SJSA1 (cell line): ENCODE data around the gene PPP2R2C. TPM values are rescaled to one million over a fixed set of nuclear protein-coding genes. Genes with fewer than 3 reads are reported as not detected.

ENCODE experiments used
- DNase-seq, 2 experiments: peaks; one replicate each; pipeline ENCODE4 v3.0.0-alpha.2; 2015 to 2020; ENCODE audit warnings: low spot score in 2 of 2, low read depth in 1 of 2
- H3K27ac ChIP-seq: fragments of 250-450 bp; sonication (Bioruptor Pico); 2 replicates; pipeline ENCODE4 v1.5.1; 2020; ENCODE audit warnings: mild to moderate bottlenecking, moderate library complexity
- H3K27me3 ChIP-seq: fragments of 250-450 bp; sonication (Bioruptor Pico); replicated peaks from 2 replicates; pipeline ENCODE4 v1.5.1; 2020; ENCODE audit warnings: mild to moderate bottlenecking, moderate library complexity
- H3K36me3 ChIP-seq: fragments of 250-450 bp; sonication (Bioruptor Pico); 2 replicates; pipeline ENCODE4 v1.5.1; 2020; ENCODE audit warnings: mild to moderate bottlenecking
- H3K4me1 ChIP-seq: fragments of 250-450 bp; sonication (Bioruptor Pico); replicated peaks from 2 replicates; pipeline ENCODE4 v1.6.1; 2021; ENCODE audit warnings: mild to moderate bottlenecking
- H3K4me3 ChIP-seq: fragments of 250-450 bp; sonication (Bioruptor Pico); 2 replicates; pipeline ENCODE4 v1.5.1; 2020; ENCODE audit warnings: mild to moderate bottlenecking
- H3K9me3 ChIP-seq: fragments of 250-450 bp; sonication (Bioruptor Pico); replicated peaks from 2 replicates; pipeline ENCODE4 v1.5.1; 2020; ENCODE audit warnings: mild to moderate bottlenecking
- total RNA-seq: library from RNA; depleted of rRNA; stranded (reverse); fragments of >200 nt; shearing (Covaris generic); gene quantifications from 2 replicates; pipeline ENCODE4 v1.2.3, GENCODE V29; 2014

Gene PPP2R2C
- total RNA-seq, 1 experiment from 2014 or later = not detected

DNA sequence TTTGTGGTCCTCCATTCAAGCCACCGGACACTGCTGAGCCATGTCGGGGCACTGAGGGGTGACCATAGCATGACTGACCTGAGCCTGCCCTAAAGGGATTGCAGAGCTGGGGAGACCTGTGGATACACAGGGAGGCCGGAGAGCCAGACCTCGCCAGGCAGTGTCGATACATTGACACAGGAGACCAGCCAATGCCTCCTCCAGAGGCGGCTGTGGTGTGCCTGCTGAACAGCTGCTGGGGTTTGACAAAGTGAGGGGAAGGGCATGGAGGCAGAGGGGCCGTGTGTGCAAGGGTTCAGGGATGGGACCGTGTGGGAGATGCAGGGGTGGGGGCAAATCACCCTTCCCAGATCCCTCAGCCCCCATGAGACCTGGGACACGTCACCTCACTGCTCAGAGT is 48.0 kb downstream of the PPP2R2C start:
- Histone ChIP-seq H3K4me1 (no peaks in the 10 kb centered on the region), H3K27ac (no peak overlapping the region), H3K9me3 (no peaks in the 10 kb centered on the region), H3K4me3 (no peak overlapping the region), H3K27me3 (no peaks in the 10 kb centered on the region), H3K36me3 (no peaks in the 10 kb centered on the region)
- DNase-seq = no peak

DNA sequence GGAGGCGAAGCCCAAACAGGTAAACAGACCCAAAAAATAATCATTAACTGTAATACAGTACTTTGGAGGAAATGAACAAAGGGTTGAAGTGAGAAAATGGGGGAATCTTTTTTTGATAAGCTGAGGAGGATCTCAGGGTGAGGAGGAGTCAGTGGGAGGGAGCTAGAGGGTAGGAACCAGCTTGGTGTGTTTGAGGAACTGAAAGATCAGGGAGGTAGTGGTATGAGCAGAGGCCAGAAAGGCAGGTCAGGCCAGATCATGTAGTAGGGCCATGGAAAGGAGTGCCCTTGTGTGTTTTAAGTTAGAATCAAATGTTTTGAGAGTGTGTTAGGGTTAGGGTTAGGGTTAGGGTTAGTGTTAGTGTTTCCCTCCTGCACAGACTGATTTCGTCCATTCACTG is 48.8 kb downstream of the PPP2R2C start:
- Histone ChIP-seq H3K27ac (no peak overlapping the region), H3K4me3 (no peak overlapping the region), H3K9me3 (no peaks in the 10 kb centered on the region), H3K27me3 (no peaks in the 10 kb centered on the region), H3K4me1 (no peaks in the 10 kb centered on the region), H3K36me3 (no peaks in the 10 kb centered on the region)
- DNase-seq = no peak

DNA sequence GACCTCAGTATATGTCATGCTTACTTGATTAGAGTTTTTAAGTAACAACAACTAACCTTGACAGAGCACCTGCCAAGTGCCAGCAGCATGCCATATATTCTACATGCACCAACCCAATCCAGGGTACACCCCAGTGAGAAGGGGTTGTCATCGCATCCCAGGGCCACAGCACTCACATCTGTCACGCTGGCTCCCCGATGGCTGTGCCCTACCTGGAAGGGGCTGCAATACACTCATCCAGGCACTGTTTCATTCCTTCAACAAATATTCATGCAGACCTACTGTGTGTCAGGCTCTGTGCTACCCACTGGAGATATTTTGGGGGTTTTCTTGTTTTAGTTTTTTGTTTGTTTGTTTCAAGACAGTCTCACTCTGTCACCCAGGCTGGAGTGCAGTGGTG is 49.5 kb downstream of the PPP2R2C start:
- DNase-seq = no peak

DNA sequence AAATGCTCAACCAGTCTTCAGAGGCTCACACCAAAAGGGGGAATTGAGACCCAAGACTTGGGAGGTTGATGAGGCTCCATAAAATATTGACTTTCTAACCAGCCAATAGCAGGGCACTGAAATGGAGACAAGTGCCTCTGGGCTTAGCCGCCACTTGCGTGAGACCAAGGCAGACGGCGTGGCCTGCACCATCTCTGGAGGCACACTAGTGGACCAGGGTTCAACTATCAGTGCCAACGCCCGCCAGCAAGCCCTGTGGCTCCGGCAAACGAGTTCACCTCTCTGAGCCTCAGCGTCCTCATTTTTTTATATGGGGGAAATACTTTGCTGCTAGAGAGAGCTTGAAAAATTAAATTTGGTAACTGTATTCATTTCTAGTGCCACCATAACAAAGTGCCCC is 50.3 kb downstream of the PPP2R2C start:
- DNase-seq = no peak
- Histone ChIP-seq H3K4me1 (no peaks in the 10 kb centered on the region), H3K27ac (no peak overlapping the region), H3K9me3 (no peaks in the 10 kb centered on the region), H3K27me3 (no peaks in the 10 kb centered on the region), H3K4me3 (no peak overlapping the region), H3K36me3 (no peaks in the 10 kb centered on the region)

More for the DNA sequence above, 49.5 kb downstream of the PPP2R2C start:
- H3K4me3 ChIP-seq = no peak overlapping the region
- no peaks in the 10 kb centered on the region for H3K4me1 ChIP-seq
- no peak overlapping the region for H3K27ac ChIP-seq
- H3K27me3 ChIP-seq = no peaks in the 10 kb centered on the region
- no peaks in the 10 kb centered on the region for H3K36me3 ChIP-seq
- H3K9me3 ChIP-seq = no peaks in the 10 kb centered on the region

DNA sequence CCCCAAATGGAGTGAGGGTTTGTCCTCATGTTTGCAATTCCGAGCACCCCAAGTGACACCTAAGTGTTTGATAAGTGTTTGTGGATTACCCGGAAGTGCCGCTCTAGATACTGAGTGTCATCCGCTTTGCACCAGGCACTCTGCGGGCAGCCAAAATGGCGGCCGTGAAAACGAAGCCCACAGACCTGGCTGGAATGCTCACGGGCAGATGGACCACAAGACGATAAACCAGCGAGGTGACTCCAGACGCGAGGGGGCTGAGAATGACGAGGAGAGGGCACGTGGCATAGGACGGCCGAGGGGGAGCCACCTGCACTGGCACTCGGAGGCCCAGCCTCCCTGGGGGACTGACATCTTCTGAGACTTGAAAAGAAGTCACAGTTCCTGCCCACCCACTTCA is 51.0 kb downstream of the PPP2R2C start:
- no peaks in the 10 kb centered on the region for H3K4me1 ChIP-seq
- no peak overlapping the region for H3K4me3 ChIP-seq
- DNase-seq = no peak
- no peaks in the 10 kb centered on the region for H3K36me3 ChIP-seq
- no peak overlapping the region for H3K27ac ChIP-seq
- H3K27me3 ChIP-seq = no peaks in the 10 kb centered on the region
- H3K9me3 ChIP-seq = no peaks in the 10 kb centered on the region

DNA sequence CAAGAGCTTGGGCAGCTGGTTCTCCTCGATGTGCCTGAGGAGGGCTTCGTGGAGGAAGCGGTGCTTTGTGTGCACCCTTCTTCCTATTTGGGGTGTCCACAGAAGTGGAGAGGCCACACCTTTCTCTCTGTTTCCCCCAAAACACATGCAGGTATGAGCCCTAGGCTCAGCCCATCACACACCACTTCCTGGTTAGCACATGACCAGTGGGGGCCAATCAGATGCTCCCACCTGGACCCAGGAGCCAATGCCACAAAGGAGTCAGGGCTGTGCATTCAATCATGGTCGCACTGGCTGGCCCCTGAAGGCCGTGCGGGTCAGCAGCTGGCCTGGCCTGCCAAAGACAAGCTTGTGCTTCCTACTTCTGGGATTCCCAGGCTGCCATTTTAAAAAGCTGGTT is 51.4 kb downstream of the PPP2R2C start:
- Histone ChIP-seq H3K4me1 (no peaks in the 10 kb centered on the region), H3K4me3 (no peak overlapping the region), H3K27ac (no peak overlapping the region), H3K36me3 (no peaks in the 10 kb centered on the region), H3K27me3 (no peaks in the 10 kb centered on the region), H3K9me3 (no peaks in the 10 kb centered on the region)
- no peak for DNase-seq

DNA sequence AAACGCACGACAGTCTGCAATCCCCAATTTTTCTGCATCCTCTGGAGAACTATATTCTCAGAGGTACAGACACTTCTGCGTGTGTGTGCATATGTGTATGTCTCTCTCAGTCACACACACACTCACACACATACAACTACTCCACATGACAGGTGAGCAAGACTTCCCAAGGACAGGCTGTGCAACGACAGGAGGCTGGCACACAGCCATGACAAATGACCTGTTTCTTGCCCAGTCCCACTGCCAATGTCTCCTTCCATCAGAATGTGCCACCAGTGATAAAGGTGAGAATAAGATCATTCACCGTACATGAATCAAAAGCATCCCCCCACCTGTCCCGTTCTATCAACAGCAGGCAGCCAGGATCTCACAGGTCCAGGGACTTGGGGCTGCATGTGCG is 52.4 kb downstream of the PPP2R2C start:
- H3K4me3 ChIP-seq = no peak overlapping the region
- no peak for DNase-seq
- H3K27me3 ChIP-seq = no peaks in the 10 kb centered on the region
- no peaks in the 10 kb centered on the region for H3K36me3 ChIP-seq
- no peak overlapping the region for H3K27ac ChIP-seq
- H3K9me3 ChIP-seq = no peaks in the 10 kb centered on the region
- H3K4me1 ChIP-seq = no peaks in the 10 kb centered on the region

DNA sequence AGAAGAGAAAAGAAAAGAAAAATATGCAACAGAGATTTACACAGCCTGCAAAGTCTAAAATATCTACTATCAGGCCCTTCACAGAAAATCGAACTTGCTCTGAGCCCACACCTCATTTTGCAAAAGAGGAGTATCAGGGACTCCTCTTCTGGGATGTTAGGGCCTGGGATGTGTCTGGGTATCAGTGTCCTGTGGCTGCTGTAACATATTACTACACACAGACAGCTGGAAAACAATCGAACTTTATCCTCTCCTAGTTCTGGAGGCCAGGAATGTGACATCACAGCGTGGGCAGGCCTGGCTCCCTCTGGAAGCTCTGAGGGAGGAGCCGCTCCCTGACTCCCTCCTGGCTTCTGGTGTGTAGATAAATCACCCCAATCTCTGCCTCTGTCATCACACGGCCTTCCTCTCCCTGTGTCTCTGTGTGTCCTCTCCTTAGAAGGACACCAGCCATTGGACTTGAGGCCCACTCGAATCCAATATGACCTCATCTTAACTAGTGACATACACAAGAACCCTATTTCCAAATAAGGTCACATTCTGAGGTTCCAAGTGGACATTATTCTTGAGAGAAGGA is 52.9 kb downstream of the PPP2R2C start:
- no peak for DNase-seq
- no peak overlapping the region for H3K27ac ChIP-seq
- H3K36me3 ChIP-seq = no peaks in the 10 kb centered on the region
- no peaks in the 10 kb centered on the region for H3K9me3 ChIP-seq
- no peaks in the 10 kb centered on the region for H3K4me1 ChIP-seq
- H3K4me3 ChIP-seq = no peak overlapping the region
- no peaks in the 10 kb centered on the region for H3K27me3 ChIP-seq

DNA sequence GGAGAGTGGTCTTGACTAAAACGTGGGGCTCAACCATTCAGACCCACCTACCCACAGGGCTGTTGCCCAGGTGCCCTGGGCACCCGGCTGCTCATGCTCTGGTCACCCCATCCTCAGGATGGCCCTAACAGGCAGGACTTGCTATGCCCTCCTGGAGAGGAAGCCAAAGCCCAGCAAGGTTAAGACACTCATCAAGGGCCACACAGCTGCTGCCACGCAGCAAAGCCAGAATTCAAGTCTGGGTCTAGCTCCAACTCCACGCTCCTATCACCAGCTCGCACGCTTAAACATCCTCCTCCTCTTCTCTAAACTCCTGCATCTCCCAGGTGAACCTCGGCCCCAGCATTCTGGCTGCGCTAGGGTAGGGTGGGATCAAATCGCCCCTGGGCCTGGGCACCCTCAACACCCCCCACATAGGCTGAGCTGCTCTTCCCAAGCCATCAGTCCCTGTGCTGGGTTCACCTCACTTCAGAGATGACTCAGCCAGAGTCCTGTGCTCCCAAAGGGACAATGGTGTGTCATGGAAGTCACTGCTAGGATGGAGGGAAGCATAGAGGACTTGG is 54.1 kb downstream of the PPP2R2C start:
- Histone ChIP-seq H3K9me3 (no peaks in the 10 kb centered on the region), H3K36me3 (no peaks in the 10 kb centered on the region), H3K27me3 (no peaks in the 10 kb centered on the region), H3K4me3 (no peak overlapping the region), H3K4me1 (no peaks in the 10 kb centered on the region), H3K27ac (no peak overlapping the region)
- DNase-seq = no peak

DNA sequence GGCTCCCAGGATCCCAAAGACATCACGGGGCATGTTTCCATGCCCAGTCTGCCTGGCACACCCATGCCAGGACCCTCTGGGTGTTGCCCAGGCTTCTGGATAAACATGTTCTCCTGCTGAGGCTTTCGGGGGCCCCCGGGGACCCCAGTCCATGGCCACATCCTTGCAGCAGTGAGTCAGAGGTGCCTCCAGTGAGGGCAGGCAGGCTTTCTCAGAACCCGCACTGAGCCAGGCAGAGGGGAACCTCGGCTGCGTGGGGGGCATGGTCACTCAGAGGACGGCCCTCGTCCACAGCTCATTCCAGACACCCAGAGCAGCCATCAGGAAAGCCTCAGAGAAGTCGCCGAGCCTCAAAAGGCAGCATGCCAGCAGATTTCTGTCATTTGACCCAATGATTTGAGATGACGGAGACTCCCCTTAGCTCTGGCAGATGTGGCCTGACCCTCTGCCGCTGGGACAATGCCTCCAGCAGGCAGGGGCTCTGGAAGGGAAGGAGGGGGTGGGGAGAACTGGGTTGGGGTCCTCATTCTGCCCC is 54.8 kb downstream of the PPP2R2C start:
- no peaks in the 10 kb centered on the region for H3K9me3 ChIP-seq
- DNase-seq = no peak
- no peaks in the 10 kb centered on the region for H3K36me3 ChIP-seq

DNA sequence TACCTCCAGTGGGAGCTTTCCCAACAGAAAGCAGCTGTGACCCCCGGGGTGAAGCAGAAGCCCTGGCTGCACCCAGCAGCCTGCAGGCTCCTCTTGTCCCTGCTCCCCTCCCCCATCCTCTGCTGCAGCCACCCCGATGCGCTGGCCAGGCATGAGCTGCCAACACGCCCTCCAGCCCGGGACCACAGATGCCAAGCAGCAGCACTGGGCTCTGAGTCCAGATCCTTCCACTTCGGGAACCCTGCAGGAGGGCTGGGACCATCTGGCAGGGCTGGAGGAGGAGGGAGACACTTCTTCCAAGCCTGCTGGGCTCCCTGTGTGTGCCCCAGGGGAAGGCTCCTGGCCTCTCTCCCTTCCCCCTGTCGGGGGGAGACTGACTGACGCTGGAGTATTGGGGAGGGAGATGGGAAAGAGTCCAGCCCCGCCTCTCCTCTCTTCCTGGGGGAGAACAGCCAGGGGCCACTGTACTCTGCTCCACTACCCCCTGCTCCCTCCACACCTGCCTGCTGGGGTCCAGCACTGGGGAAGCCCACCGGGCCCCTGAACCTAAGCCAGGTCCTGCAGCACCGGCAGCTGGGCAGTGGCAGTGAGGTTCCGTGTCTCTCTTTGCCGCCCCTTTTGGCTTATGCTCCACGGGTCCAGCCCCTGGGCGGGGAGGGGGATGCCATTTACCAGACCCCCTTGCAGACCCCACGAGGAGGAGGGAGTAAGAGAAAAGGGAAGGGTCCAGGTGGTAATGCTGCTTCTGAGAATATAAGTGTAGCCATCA is 55.7 kb downstream of the PPP2R2C start:
- DNase-seq = no peak
- H3K9me3 ChIP-seq = no peaks in the 10 kb centered on the region
- H3K27me3 ChIP-seq = no peaks in the 10 kb centered on the region
- no peaks in the 10 kb centered on the region for H3K4me1 ChIP-seq
- no peak overlapping the region for H3K4me3 ChIP-seq
- no peaks in the 10 kb centered on the region for H3K36me3 ChIP-seq
- H3K27ac ChIP-seq = no peak overlapping the region

More for the DNA sequence above, 54.8 kb downstream of the PPP2R2C start:
- Histone ChIP-seq H3K4me1 (no peaks in the 10 kb centered on the region), H3K27ac (no peak overlapping the region), H3K27me3 (no peaks in the 10 kb centered on the region), H3K4me3 (no peak overlapping the region)

DNA sequence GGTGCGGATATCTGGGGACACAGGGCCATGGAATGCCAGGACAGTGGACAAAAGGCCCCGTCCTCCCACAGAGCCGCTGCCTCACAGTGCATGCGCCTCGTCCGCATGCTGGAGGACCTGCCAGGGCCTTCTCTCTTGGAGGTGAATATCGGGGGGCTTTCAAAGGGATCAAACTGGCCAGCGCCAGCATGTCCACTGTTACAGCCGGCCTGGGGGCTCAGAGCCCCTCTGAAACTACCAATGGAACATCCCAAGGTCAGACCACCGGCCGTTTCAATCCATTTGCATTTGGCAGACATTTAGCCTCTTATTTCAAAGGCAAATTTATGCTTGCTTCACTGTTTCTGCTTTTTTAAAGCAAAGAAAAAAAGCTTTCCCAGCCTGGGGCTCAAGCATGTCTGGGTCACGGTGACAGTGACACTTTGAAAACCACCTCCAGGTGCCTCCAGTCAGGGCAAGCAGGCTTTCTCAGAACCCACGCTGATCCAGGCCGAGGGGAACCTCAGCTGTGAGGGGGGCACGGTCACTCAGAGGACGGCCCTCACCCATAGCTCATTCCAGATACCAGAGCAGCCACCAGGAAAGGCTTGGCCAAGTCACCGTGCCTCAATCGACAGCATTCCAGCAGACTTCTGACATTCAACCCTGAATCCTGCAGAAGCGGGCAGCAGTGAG is 57.2 kb downstream of the PPP2R2C start:
- Histone ChIP-seq H3K36me3 (no peaks in the 10 kb centered on the region), H3K4me3 (no peak overlapping the region), H3K27me3 (no peaks in the 10 kb centered on the region), H3K4me1 (no peaks in the 10 kb centered on the region), H3K27ac (no peak overlapping the region), H3K9me3 (no peaks in the 10 kb centered on the region)
- DNase-seq = no peak

DNA sequence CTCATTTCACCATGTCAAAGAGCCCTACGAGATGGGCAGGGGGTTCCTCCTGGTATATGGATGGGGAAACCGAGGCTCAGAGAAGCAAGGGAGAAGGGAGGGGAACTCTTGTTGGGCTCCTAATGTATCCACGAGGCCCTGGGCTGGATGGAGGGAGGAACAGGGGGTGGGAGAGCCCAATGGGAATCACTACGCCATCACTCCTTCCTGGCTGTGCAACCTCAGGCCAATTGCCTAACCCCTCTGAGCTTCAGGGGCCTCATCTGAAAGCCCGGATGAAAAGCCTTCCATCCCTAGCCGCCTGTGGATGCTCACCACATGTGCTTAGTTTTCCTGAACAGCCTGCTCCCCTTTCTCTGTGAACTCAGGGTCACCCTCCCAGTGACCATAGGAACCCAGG is 57.8 kb downstream of the PPP2R2C start:
- H3K4me1 ChIP-seq = no peaks in the 10 kb centered on the region
- no peaks in the 10 kb centered on the region for H3K36me3 ChIP-seq
- no peaks in the 10 kb centered on the region for H3K27me3 ChIP-seq
- H3K9me3 ChIP-seq = no peaks in the 10 kb centered on the region
- no peak overlapping the region for H3K4me3 ChIP-seq
- H3K27ac ChIP-seq = no peak overlapping the region
- DNase-seq = no peak

DNA sequence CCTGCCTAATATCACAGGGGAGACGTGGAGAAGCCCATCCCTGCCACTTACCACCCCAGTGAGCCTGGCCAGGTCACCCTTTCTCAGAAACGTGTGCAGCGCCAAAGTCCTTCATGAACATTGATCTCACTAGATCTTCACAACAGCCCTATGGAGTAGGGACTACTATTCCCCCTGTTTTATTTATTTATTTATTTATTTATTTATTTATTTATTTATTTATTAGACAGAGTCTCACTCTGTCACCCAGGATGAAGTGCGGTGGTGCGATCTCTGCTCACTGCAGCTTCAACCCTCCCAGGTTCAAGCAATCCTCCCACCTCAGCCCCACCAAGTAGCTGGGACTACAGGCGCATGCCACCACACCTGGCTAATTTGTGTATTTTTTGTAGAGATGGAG is 61.8 kb downstream of the PPP2R2C start:
- no peak for DNase-seq
- Histone ChIP-seq H3K4me3 (no peak overlapping the region), H3K9me3 (no peaks in the 10 kb centered on the region), H3K27ac (no peak overlapping the region), H3K36me3 (no peaks in the 10 kb centered on the region), H3K4me1 (no peaks in the 10 kb centered on the region), H3K27me3 (no peaks in the 10 kb centered on the region)
